Measurements from ENCODE around the gene KHDRBS1.
"Not testable (repeated sequence)": the region's sequence is repeated elsewhere in the genome, so short reads cannot be mapped to it uniquely, and the experiment has no call there.

KHDRBS1 gene

GRCh38 chr1:32063261-32063681 lies 49.6 kb downstream of the KHDRBS1 start:
- DNase-seq (ENCODE audit: low read depth, low spot score) = no peak

GRCh38 chr1:32065613-32066488 lies 52.2 kb downstream of the KHDRBS1 start:
- DNase-seq (ENCODE audit: low read depth, low spot score) = not testable (repeated sequence)

- DNase-seq (ENCODE audit: low read depth, low spot score) = no peak
Measured at GRCh38 chr1:32066489-32066873, 52.8 kb downstream of the KHDRBS1 start.

- no peak for DNase-seq (ENCODE audit: low read depth, low spot score)
Measured at GRCh38 chr1:32068957-32069588, 55.4 kb downstream of the KHDRBS1 start.

GRCh38 chr1:32071758-32072621 lies 58.3 kb downstream of the KHDRBS1 start:
- no peak for DNase-seq (ENCODE audit: low read depth, low spot score)

- peak; percentile 89 for DNase-seq (ENCODE audit: low read depth, low spot score)
Measured at GRCh38 chr1:32072622-32073298, 59.1 kb downstream of the KHDRBS1 start, which contains the start of gene TMEM39B. Gene TMEM39B (plus strand): TSS chr1:32072939. CDS start chr1:32073048, 109 bp downstream.

GRCh38 chr1:32073299-32074229 lies 59.9 kb downstream of the KHDRBS1 start:
- DNase-seq (ENCODE audit: low read depth, low spot score) = peak; percentile 83

- DNase-seq (ENCODE audit: low read depth, low spot score) = no peak
Measured at GRCh38 chr1:32074841-32075240, 61.2 kb downstream of the KHDRBS1 start.

- no peak for DNase-seq (ENCODE audit: low read depth, low spot score)
Measured at GRCh38 chr1:32077451-32077850, 63.8 kb downstream of the KHDRBS1 start.

- DNase-seq (ENCODE audit: low read depth, low spot score) = no peak
Measured at GRCh38 chr1:32082022-32082421, 68.4 kb downstream of the KHDRBS1 start.

GRCh38 chr1:32086381-32086780 lies 72.7 kb downstream of the KHDRBS1 start:
- not testable (repeated sequence) for DNase-seq (ENCODE audit: low read depth, low spot score)

GRCh38 chr1:32091176-32091575 lies 77.5 kb downstream of the KHDRBS1 start:
- no peak for DNase-seq (ENCODE audit: low read depth, low spot score)

- DNase-seq (ENCODE audit: low read depth, low spot score) = no peak
Measured at GRCh38 chr1:32091591-32091990, 77.9 kb downstream of the KHDRBS1 start.
